ENCODE measurements around the gene TBC1D4. TPM values are rescaled to one million over a fixed set of nuclear protein-coding genes. Genes with fewer than 3 reads are reported as not detected.

Gene TBC1D4
- total and polyA plus RNA-seq, 2 experiments from 2014 or later: 18.7 to 38.2 TPM

DNA sequence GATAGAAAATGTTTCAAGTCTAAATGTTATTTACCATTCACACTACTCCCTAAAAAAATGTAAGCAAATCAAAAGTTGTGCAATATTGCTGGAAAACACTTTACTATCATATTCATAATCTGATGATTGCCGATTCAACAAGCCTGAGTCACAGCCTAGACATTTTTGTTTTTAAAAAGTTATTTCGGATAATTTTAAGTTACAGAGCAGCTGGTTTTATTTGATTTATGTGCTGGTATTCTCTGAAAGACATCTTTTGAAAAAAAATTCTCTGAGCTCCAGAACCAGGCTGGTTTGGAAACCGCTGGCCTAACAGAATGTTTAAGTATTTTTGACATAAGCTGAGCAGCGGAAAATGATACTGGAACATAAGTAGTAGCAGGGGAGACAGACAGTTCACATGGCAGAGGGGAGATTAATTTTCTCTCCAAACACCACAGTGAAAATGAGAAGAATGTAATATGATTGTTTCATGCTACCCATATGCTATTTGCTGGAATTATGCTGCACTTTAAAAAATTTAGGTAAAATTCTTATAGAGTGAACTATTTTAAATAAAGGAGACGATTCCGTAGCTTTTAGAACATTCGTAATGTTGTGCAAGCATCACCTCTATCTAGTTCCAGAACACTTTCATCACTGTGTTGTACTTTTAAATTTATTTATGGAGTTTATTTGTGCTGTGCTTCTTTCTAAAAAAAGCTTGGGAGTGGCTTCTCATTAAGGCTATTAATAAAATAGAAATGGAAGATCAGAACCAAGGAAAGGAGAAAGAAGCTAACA is 36.1 kb downstream of the TBC1D4 start (continued):
- TF ChIP-seq, protein P1, sequence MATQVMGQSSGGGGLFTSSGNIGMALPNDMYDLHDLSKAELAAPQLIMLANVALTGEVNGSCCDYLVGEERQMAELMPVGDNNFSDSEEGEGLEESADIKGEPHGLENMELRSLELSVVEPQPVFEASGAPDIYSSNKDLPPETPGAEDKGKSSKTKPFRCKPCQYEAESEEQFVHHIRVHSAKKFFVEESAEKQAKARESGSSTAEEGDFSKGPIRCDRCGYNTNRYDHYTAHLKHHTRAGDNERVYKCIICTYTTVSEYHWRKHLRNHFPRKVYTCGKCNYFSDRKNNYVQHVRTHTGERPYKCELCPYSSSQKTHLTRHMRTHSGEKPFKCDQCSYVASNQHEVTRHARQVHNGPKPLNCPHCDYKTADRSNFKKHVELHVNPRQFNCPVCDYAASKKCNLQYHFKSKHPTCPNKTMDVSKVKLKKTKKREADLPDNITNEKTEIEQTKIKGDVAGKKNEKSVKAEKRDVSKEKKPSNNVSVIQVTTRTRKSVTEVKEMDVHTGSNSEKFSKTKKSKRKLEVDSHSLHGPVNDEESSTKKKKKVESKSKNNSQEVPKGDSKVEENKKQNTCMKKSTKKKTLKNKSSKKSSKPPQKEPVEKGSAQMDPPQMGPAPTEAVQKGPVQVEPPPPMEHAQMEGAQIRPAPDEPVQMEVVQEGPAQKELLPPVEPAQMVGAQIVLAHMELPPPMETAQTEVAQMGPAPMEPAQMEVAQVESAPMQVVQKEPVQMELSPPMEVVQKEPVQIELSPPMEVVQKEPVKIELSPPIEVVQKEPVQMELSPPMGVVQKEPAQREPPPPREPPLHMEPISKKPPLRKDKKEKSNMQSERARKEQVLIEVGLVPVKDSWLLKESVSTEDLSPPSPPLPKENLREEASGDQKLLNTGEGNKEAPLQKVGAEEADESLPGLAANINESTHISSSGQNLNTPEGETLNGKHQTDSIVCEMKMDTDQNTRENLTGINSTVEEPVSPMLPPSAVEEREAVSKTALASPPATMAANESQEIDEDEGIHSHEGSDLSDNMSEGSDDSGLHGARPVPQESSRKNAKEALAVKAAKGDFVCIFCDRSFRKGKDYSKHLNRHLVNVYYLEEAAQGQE (IDR thresholded peaks at IDR 0.05; ENCODE audit: unreplicated experiment): no peak

DNA sequence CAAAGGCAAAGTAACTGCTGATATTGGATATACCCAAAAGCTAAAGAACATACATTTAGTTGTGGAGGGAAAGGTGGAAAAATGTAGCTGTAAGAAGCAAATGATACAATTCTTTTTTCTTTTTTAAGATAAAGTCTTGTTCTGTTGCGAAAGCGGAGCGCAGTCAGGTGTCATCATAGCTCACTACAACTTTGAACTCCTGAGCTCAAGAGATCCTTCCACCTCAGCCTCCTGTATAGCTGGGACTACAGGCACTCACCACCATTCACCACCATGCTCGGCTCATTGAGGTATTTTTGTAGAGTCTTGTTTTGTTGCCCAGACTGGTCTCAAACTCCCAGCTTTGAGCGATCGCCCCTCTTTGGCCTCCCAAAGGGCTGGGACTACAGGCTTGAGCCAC is 38.0 kb downstream of the TBC1D4 start:
- Histone ChIP-seq H3K4me3 (no peak overlapping the region), H4K20me1 (replicated peaks; ENCODE audit: insufficient read depth) (no peaks in the 10 kb centered on the region), H3K27me3 (ENCODE audit: insufficient read depth) (no peaks in the 10 kb centered on the region), H3F3A (replicated peaks; ENCODE audit: low read depth) (no peaks in the 10 kb centered on the region), H3K27ac (ENCODE audit: low read depth) (no peak overlapping the region), H3K9me2 (ENCODE audit: insufficient read depth) (no peaks in the 10 kb centered on the region), H3K4me1 (ENCODE audit: insufficient read depth) (no peaks in the 10 kb centered on the region), H3K79me2 (replicated peaks; ENCODE audit: insufficient read depth) (no peaks in the 10 kb centered on the region), H2AFZ (no peak overlapping the region), H3K4me2 (no peak overlapping the region), H3K36me3 (ENCODE audit: insufficient read depth) (no peaks in the 10 kb centered on the region)
- peaks cover 4% of the 10 kb centered on the region; the same call in 2 of the 3 replicates for H3K36me3 Mint-ChIP-seq (ENCODE audit: low read depth)
- ATAC-seq: no peak
- peaks cover 2% of the 10 kb centered on the region for H3K27me3 Mint-ChIP-seq (ENCODE audit: insufficient read depth, low read depth, poor library complexity)
- peaks cover 4% of the 10 kb centered on the region; the same call in 1 of the 3 replicates for H3K9me3 Mint-ChIP-seq
- DNase-seq (ENCODE audit: low spot score): no peak
- no peak overlapping the region for H3K27ac Mint-ChIP-seq
- H3K4me3 Mint-ChIP-seq: no peak overlapping the region
- peaks cover 9% of the 10 kb centered on the region; the same call in 2 of the 3 replicates for H3K4me1 Mint-ChIP-seq
- TF ChIP-seq ZNF331 (CRISPR knock-in tag; IDR thresholded peaks at IDR 0.05; ENCODE audit: low read depth) (no peak), CREB1 (CRISPR knock-in tag; IDR thresholded peaks at IDR 0.05; ENCODE audit: low read depth) (no peak), EZH2phosphoT487 (IDR thresholded peaks at IDR 0.05; ENCODE audit: unreplicated experiment) (no peak), STAT1 (IDR thresholded peaks at IDR 0.05; ENCODE audit: unreplicated experiment) (no peak), JUNB (IDR thresholded peaks at IDR 0.05; ENCODE audit: unreplicated experiment) (no peak), POLR2AphosphoS5 (IDR thresholded peaks at IDR 0.05; ENCODE audit: low read depth) (no peak), ZNF114 (CRISPR knock-in tag; IDR thresholded peaks at IDR 0.05) (no peak)
- TF ChIP-seq, protein P1 (IDR thresholded peaks at IDR 0.05; ENCODE audit: unreplicated experiment): no peak
- TF ChIP-seq, protein P2, sequence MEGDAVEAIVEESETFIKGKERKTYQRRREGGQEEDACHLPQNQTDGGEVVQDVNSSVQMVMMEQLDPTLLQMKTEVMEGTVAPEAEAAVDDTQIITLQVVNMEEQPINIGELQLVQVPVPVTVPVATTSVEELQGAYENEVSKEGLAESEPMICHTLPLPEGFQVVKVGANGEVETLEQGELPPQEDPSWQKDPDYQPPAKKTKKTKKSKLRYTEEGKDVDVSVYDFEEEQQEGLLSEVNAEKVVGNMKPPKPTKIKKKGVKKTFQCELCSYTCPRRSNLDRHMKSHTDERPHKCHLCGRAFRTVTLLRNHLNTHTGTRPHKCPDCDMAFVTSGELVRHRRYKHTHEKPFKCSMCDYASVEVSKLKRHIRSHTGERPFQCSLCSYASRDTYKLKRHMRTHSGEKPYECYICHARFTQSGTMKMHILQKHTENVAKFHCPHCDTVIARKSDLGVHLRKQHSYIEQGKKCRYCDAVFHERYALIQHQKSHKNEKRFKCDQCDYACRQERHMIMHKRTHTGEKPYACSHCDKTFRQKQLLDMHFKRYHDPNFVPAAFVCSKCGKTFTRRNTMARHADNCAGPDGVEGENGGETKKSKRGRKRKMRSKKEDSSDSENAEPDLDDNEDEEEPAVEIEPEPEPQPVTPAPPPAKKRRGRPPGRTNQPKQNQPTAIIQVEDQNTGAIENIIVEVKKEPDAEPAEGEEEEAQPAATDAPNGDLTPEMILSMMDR (conservative IDR thresholded peaks at IDR 0.05; ENCODE audit: low read depth in 2 of 2): no peak
